HepG2 (cell line): ENCODE data around the gene RNF149. TPM values are rescaled to one million over a fixed set of nuclear protein-coding genes. Genes with fewer than 3 reads are reported as not detected.

Experiments used
- ARNTL ChIP-seq: sonication (generic); formaldehyde crosslinking; IDR thresholded peaks from 2 replicates; pipeline ENCODE4 v1.4.0; 2020; ENCODE audit warnings: mild to moderate bottlenecking, missing genetic modification reagents
- ATF5 ChIP-seq: sonication (generic); formaldehyde crosslinking; IDR thresholded peaks from 2 replicates; pipeline ENCODE4 v1.4.0; 2020; ENCODE audit warnings: mild to moderate bottlenecking, low read depth, missing genetic modification reagents
- ATF7 ChIP-seq, 2 experiments: fragments of 450-650 bp in 1 of 2; sonication (generic) in 1 of 2; formaldehyde crosslinking in 1 of 2; IDR thresholded peaks; 2 replicates each; pipeline versions ENCODE4 v1.4.0 to v1.6.1; 2016 to 2020; ENCODE audit warnings: antibody characterized with exemption in 1 of 2, mild to moderate bottlenecking in 1 of 2, missing genetic modification reagents in 1 of 2
- BCL6 ChIP-seq: IDR thresholded peaks from 2 replicates; pipeline ENCODE4 v1.6.1; 2016; ENCODE audit warnings: missing genetic modification reagents, missing compliant biosample characterization
- BCLAF1 ChIP-seq: fragments of 450-650 bp; IDR thresholded peaks from 2 replicates; pipeline ENCODE4 v1.6.1; 2017; ENCODE audit warnings: mild to moderate bottlenecking
- E2F2 ChIP-seq: sonication (generic); formaldehyde crosslinking; IDR thresholded peaks from 2 replicates; pipeline ENCODE4 v1.4.0; 2020; ENCODE audit warnings: missing genetic modification reagents, borderline replicate concordance
- GRHL1 ChIP-seq: sonication (generic); formaldehyde crosslinking; conservative IDR thresholded peaks from 2 replicates; pipeline ENCODE4 v1.8.0; 2022; ENCODE audit warnings: missing genetic modification reagents
- GZF1 ChIP-seq: sonication (generic); formaldehyde crosslinking; IDR thresholded peaks from 2 replicates; pipeline ENCODE4 v1.5.1; 2020; ENCODE audit warnings: mild to moderate bottlenecking, missing genetic modification reagents
- LCORL ChIP-seq, 2 experiments: fragments of 450-650 bp in 1 of 2; sonication (generic) in 1 of 2; formaldehyde crosslinking in 1 of 2; IDR thresholded peaks; 2 replicates each; pipeline versions ENCODE4 v1.5.0 to v1.6.1; 2017 to 2020; ENCODE audit warnings: antibody characterized with exemption in 1 of 2, missing genetic modification reagents in 1 of 2
- SNAI1 ChIP-seq: sonication (generic); formaldehyde crosslinking; IDR thresholded peaks from 2 replicates; pipeline ENCODE4 v1.5.0; 2020; ENCODE audit warnings: mild to moderate bottlenecking, missing genetic modification reagents, borderline replicate concordance
- TEF ChIP-seq: sonication (generic); formaldehyde crosslinking; IDR thresholded peaks from 2 replicates; pipeline ENCODE4 v1.5.0; 2020; ENCODE audit warnings: missing genetic modification reagents
- TFE3 ChIP-seq: IDR thresholded peaks from 2 replicates; pipeline ENCODE4 v1.6.1; 2016
- U2AF2 ChIP-seq: fragments of 200-400 bp; formaldehyde crosslinking; IDR thresholded peaks from 2 replicates; pipeline ENCODE4 v1.6.1; 2017; ENCODE audit warnings: low read depth, mild to moderate bottlenecking, low read length
- ZNF513 ChIP-seq: sonication (generic); formaldehyde crosslinking; conservative IDR thresholded peaks from 2 replicates; pipeline ENCODE4 v1.5.0; 2020; ENCODE audit warnings: missing genetic modification reagents
- ZNF558 ChIP-seq: sonication (generic); formaldehyde crosslinking; IDR thresholded peaks from 2 replicates; pipeline ENCODE4 v1.9.0; 2022; ENCODE audit warnings: mild to moderate bottlenecking, missing genetic modification reagents, borderline replicate concordance
- ZNF670 ChIP-seq: sonication (generic); formaldehyde crosslinking; IDR thresholded peaks from 2 replicates; pipeline ENCODE4 v1.8.0; 2022; ENCODE audit warnings: mild to moderate bottlenecking, missing genetic modification reagents, borderline replicate concordance
- ZNF7 ChIP-seq: IDR thresholded peaks from 2 replicates; pipeline ENCODE4 v1.6.1; 2016; ENCODE audit warnings: missing biosample characterization, missing genetic modification reagents
- ZNF724P ChIP-seq: sonication (generic); formaldehyde crosslinking; IDR thresholded peaks from 2 replicates; pipeline ENCODE4 v1.8.0; 2022; ENCODE audit warnings: missing genetic modification reagents, borderline replicate concordance
- polyA plus RNA-seq, 8 experiments: library from polyadenylated mRNA; depleted of rRNA in 3 of 8; stranded (reverse) in 7 of 8; unstranded in 1 of 8; fragments of >200 nt; fragmentation: Illumina TruSeq in 4 of 8; extraction: Trizol in 4 of 8; gene quantifications; 2 replicates each; pipeline versions ENCODE4 v1.2.1 to v1.2.3, GENCODE V29; 2011 to 2016; ENCODE audit warnings: low read depth in 4 of 8, missing spikeins in 1 of 8, mixed read lengths in 1 of 8; ENCODE audit not compliant: insufficient read depth in 1 of 8
- total RNA-seq, 5 experiments: library from RNA; depleted of rRNA; stranded (reverse); fragments of >200 nt; fragmentation: Illumina TruSeq; extraction: Trizol; gene quantifications; 2 replicates each; pipeline ENCODE4 v1.2.3, GENCODE V29; 2016; ENCODE audit warnings: low read depth in 1 of 5

RNF149 gene
- total and polyA plus RNA-seq, 2 of the 13 experiments (the other 11 are each of a cell fraction or from before 2014, with no cell fraction given): 87.6 to 109 TPM

- TF ChIP-seq ZNF7 (CRISPR knock-in tag) (no peak), BCLAF1 (no peak), U2AF2 (no peak), ARNTL (CRISPR knock-in tag) (no peak), SNAI1 (CRISPR knock-in tag) (no peak), ZNF558 (CRISPR knock-in tag) (no peak), ZNF724P (CRISPR knock-in tag) (no peak), GRHL1 (no peak), E2F2 (CRISPR knock-in tag) (no peak), ZNF513 (CRISPR knock-in tag) (no peak), GZF1 (no peak), ATF5 (no peak), LCORL (IDR thresholded peaks at IDR 0.05) (no peak), LCORL (CRISPR knock-in tag; IDR thresholded peaks at IDR 0.05) (no peak), TEF (no peak), ZNF670 (CRISPR knock-in tag) (no peak), TFE3 (CRISPR knock-in tag) (peak; percentile 89), BCL6 (peak; percentile 46), ATF7 (IDR thresholded peaks at IDR 0.05) (no peak), ATF7 (CRISPR knock-in tag; IDR thresholded peaks at IDR 0.05) (no peak)
Observed at GRCh38 chr2:101234169-101234938, 74.1 kb downstream of the RNF149 start (continued).
